Stimulated activated CD4-positive, alpha-beta T cell treated with anti-CD3 and anti-CD28 coated beads, Interleukin-15, amount 100 ng/mL, for 24 hours (primary cell): ENCODE data around the gene CCDC107.

Experiments
- DNase-seq: peaks from one replicate; pipeline ENCODE4 v3.0.0-alpha.2; 2020

Gene CCDC107

DNA sequence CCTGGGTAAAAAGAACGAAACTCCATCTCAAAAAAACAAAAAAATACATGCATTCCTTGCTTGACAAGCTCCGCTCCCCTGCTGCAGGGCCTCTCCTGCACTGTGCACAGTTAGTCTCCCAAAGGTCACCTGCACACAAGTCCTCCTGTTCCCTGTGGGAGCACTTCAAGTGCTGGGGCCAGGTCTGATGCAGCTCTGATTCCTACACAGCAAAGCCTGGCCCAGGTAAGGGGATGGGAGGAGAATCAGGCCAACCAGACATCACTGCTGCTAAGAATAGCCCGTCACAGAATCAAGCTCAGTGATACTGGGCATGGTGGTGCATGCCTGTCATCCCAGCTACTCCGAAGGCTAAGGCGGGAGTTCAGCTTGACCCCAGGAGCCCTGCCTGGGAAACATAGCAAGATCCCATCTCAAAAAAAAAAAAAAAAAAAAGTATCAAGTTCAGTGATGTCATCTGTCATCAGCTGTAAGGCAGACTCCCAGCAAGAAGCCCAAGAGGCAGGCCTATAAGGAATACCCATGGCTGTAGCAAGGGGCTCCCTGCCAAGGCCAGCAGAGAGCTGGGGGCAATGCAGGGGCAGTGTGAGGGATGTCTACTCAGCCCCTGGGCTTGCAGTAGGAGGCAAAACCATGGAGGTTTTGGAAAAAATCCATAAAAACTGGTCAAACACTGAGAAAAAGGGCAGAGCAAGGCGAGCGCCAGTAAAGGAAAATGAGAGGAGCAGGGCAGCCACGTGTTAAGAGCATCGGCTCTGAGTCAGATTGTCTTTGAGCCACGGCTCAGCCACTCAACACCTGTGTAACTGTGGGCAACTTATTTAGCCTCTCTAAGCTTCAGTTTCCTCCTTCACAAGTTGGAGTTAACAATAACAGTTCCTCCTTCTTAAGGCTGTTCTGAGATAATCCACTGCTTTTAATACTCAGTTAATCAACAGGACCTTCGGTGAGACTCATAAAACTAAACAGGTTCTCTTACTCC, 28.4 kb downstream of the CCDC107 start:
- DNase-seq: no peak

- DNase-seq: no peak
Measured at GRCh38 chr9:35687306-35687705, 29.2 kb downstream of the CCDC107 start.

DNA sequence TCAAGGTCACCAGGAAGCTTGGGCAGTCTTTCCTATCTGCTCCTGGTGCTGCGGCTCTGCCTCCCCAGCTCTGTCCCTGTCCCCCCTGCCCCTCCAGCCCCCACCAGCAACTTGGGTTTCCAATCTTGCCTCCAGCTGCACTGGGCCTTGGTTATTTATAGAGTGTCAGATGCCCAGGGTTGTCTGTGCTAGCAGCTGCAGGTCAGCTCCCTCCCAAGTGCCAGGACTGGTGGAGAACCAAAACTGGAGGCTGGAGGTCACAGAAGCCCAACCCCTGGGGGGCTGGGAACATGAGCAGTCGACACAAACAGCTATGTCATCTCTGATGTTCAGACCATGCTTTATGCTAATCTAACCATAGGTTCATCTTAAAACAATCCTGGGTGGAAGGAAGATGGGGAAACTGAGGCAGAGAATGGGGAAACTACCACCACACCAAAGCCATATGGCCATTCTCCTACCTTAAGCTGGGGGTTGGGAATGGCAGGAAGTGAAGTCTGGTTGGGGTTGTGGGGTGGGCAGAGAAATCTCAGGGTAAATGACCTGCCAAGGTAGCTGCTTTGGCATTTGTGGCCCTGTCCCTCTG, 30.0 kb downstream of the CCDC107 start:
- no peak for DNase-seq

DNA sequence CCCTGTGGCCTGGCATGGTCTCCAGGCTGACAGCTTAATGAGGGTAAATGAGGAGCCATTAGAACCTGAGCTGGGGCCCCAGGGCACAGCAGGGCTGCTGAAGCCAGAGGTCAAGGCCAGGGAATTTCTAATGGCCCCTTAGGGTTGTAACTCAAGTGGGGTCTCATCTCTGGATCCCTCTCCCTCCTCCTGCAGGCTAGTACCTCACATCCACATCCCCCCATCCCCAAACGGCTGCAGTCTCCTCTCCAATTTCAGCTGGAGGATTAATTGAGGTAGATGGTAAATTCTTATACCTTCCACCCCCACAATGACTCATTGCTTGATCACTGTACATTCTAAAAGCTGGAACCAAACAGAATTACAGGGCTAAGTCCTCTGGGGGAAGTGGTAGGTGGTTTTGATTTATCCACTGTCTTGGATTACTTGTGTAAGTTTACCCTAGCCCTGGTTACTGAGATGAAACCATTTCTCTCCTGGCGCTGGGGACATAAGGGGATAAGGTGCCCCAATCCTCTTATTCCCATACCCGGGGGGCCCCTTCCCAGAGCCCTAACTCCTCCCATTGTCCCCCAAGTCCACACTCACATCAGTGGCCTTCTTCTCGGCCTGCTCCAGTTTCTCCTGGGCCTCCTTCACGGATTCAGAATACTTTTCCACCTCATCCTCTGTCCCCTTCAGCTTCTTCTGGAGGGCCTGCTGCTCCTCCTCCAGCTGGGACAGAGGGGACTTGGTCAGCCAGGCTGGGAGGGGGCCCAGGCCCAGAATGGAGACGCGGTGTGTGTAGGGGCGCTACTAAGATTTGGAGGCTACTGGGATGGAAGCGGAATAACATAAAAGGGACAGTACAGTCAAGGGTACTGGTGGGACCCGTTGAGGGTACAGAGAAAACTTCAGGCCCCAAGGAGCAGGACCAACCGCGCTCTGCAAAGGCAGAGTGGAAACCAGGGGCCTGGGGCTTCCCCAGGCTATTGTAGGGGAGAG, 30.8 kb downstream of the CCDC107 start:
- DNase-seq: no peak

DNA sequence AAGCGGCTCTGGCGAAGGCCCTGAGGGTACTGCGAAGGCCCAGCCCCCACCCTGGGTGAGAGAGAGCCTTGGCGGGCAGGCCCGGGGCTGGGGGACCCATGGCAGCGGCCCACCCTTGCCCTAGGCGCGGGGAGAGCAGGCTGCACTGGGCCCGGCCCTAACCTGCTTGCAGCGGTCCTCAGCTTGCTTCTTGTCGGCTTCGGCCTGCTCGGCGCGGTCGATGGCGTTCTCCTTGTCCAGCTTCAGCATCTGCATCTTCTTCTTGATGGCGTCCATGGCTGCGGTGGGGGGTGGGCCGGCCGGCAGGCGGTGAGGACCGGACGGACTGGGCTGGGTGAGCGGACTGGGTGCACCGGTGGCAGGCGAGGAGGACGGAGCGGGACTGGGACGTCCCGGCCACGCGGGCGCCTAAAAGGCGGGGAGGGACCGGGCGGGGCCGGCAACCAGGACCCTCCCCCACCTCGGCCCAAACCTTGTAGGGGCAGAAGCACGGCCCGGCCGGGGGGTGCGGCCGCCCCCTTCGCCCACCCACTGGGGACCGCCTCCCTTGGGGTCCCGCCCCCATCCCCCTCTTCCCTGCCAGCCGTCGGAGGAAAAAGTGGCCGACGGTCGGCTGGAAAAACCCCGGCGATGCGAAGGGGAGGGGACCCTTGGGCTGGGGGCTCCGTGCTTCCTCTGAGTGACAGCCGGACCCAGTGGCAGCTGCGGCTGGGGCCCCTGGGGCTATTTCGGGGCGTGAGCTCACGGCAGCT, 31.6 kb downstream of the CCDC107 start, which contains the start of gene TPM2:
TSS of gene TPM2 (minus strand) at position 384 of the 752 bp plus-strand sequence. CDS start at position 276, 108 bp downstream.
- no peak for DNase-seq

DNA sequence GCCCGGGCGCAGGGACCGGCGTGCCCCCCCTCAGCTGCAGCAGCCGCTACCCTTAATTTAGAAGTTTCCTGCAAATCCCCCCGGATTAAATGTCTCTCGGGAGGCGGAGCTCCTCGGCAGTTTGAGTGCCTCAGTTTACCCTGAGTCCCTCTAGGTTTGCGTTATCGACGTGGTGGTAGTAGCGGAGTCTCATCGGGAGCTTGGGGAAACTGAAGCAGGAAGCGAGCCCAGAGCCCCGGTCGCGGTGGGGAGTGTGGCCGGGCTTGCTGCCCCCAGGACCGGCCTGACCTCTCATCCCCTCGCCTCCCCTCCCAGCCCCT, 32.2 kb downstream of the CCDC107 start:
- DNase-seq: no peak

DNA sequence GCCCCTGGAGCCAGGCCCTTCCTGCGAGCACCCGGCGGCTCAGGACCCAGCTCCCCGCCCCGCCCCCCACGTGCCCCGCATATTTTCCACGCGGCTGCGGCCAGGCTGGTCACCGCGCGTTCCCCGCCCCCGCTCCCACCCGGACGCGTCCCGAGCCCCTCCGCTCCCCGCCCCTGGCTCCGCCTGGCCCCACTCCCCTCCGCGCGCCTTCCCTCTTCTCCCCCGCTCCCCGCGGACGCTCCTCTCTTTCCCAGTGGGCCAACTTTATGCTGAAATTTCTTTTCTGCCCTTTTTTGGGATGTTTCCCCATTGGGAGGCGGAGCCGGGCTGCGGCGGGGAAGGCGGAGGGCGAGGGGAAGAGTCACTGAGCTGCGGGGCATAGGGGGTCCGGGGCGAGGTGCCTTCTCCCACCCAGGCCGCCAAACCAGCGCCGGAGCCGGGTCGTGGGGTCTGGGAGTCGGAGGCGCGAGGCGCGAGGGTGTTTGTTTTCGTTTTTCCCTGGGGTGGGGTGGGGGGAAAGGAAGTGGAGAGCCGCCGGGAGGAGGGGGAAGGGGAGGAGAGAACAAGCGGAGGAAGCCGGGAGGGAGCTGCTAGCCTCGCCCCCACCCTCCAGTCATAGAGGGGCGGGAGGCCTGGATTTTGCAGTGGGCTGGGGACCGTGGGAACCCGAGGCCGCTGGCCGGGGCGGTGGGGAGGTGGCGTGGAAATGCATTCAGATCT, 32.7 kb downstream of the CCDC107 start:
- peak; percentile 66 for DNase-seq

DNA sequence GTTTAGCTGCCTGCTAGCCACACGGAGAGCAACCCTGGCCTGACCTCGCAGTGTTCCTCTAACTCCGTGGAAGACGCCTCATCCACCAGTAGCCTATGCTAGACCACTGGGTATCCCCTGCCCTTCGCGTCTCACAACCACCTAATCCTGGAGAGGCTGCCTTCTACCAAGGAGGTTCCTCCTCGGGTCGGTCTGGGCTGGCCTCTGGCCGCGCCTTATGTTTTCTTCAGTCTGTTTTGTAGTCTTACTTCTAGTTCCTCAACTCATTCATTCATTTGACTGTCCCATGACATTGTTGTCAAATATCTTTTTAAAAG, 33.2 kb downstream of the CCDC107 start:
- no peak for DNase-seq

DNA sequence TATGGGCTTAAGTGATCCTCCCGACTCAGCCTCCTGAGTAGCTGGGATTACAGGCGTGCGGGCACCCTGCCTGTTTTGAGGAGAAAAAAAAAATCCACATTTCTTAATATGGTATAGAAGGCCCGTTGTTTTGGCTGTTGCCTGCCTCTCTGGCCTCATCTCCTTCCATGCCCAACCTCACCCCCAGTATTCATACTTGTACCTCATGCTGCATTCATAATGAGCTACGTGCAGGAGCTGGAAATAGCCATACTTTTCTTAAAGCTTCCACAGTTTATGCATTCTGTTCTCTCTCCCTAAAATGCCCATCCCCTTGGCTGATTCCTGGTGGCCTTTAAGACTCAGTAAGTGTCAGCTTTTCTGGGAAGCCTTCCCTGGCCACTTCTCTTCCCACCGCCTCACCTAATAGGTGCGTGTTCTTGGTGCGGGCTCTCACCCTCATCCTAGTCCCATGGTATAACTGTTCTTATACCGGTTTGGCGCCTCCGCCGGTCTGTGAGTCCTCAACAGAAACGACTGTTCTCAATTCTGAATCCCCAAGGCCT, 33.7 kb downstream of the CCDC107 start:
- DNase-seq: no peak

GRCh38 chr9:35695943-35696401, 37.9 kb downstream of the CCDC107 start:
- no peak for DNase-seq

DNA sequence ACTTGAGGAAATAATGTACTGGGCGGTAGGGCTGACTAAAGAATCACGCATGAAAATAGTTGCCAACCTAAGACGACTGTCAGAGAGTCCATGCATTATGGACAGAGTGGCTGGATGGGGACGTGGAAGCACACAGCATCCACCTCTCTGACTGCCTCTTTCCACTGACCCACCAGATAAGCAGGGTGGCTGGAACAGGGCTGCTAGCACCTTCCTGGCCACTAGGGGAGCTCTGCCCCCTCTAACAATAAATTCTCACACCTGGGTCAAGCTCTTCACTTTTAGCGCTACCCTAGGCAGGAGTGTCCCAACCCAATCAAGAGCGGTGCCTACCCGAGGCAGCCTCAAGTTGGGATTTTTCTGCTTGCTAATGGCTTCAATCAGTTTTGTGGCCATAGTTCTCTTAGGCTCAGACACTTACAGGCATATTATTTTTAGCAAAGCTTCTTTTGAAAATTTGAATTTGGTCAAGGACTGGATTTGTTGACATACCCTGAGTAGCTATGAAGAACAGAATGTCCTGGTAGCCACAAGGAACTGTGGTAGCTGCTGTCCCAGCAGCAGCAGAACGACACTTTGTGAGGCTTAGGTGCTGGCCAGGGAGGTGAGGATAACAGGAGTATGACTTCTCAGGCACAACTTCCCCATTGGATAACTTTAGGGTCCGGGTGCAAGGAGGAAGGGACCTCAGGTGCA, 38.6 kb downstream of the CCDC107 start:
- peak; percentile 62 for DNase-seq

DNA sequence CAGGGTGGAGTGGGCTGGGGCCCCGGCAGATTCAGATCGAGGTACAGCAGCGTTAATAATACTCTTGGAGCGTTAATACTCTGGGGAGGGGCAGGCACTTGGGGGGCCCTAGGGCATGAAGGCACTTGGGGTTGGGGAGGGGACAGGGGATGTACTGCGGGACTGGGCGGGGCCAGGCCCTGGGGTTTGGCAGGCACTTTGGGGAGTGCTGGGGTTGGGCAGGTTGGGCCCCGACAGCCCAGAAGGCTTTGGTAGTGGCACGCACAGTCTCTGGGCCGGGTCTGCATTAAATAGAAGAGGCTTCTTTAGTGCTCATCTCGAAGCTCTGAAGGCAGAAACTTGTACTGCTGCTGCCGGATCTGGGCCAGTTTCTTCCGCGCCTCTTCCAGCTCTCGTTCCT, 39.4 kb downstream of the CCDC107 start:
- DNase-seq: no peak

- DNase-seq: no peak
Measured at GRCh38 chr9:35698231-35698630, 40.1 kb downstream of the CCDC107 start.

- no peak for DNase-seq
Measured at GRCh38 chr9:35700031-35700430, 41.9 kb downstream of the CCDC107 start.

GRCh38 chr9:35700942-35701341, 42.9 kb downstream of the CCDC107 start:
- DNase-seq: no peak

GRCh38 chr9:35702696-35703095, 44.6 kb downstream of the CCDC107 start:
- no peak for DNase-seq

DNA sequence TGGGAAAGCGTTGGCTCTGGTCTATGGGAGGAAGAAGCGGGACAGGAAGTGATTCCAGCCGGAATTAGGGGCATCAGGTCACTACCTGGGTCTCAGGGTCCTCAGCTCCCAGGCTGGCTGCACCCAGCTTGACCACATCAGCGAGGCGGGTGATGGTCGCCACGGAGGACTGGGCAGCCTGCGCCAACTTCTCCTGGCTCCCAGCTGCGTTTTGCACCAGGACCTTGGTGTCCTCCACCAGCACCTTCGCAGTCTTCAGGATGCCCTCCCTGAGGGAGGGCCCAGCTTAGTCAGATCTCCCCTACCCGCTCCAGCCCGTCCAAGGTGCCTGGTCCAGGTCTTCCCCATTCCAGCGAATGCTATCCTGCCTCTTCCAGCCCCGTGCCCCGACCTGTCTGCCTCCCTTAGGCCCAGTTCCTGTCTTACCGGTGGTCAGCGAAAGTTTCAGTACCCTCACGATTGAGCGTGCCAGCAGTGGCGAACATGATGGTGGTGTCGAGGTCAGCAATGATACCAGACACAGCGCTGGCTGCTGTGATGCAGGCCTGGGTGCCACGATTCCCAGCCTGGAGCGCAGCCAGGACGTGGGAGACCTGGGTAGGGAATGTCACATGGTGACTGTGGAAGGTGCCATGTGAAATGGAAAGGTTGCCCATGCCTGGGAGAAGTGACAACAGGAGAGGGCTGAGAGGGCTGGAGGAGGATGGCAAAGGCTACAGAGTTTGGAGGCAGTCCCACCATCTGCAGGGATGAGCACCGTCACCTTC, 46.0 kb downstream of the CCDC107 start:
- no peak for DNase-seq

DNA sequence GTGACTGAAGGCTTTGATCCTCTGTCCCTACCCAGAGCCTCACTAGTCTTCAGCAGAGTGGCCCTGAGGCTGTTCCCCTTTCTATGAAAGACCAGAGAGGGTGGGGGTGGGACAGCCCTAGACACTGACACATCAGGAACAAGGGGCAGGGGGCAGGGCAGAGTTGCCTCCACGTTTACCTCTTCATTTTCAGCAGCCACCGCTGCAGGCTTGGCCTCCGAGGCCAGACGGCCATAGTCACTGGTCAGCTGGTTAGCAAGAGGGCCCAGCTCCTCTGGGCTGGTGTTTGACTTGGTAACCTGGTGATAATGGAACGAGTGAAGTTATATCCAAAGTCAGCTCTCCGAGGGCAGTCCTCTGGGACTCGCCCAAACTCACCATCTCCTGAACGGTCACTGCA, 47.3 kb downstream of the CCDC107 start:
- no peak for DNase-seq

GRCh38 chr9:35705836-35706430, 47.8 kb downstream of the CCDC107 start:
- no peak for DNase-seq

- no peak for DNase-seq
Measured at GRCh38 chr9:35706951-35707350, 48.9 kb downstream of the CCDC107 start.
